ENCODE results near the gene ADAMTS16. TPM values are rescaled to one million over a fixed set of nuclear protein-coding genes. Genes with fewer than 3 reads are reported as not detected.

ADAMTS16 gene
- total and polyA plus RNA-seq, 11 donors: 0.05 to 4.7 (median 0.16) TPM; not detected in 8

DNA sequence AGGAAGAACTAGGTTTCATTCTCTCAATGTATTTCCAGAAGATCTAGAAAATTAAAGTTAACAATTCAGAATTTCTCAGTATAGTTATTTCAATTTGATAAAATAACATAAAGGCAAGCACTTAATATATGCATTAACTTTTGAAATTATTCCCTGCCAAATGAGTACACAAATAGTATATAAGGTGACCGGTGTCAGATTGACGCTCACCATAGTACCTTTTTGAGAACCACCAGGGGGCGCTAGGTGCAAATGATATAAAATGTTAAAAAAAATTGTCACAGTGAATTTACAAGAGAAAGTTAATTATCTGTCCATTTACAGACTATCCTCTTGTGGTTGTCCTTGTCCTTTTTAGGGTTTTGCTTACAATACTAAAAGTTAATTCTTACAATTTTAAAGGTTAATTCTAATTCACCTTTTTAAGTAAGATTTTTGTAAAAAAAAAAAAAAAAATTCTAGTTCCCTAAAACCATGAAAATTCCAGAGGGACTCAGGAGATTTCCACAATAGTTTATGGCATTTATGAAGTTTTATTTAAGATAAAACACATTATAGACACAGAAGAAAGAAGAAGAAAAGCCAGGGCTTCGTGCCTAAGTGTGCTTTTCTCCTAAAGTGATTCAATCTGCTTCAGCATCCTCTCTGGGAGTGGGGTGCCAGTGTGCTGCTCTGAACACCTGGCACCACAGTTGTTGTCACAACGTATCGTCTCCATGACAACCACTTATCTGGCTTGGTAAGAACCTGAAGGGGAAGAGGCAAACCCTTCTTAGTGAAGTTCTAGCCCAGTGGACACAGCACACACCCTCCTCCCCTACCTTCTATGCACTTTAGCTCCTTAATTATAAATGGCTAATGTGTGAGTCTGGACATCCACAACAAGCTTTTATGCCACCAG, 1.7 kb downstream of the ADAMTS16 start:
- intact Hi-C loops (cut with DNase I): loop anchor here (1.0 to 10.0 kb wide), 9 partner anchors 253 to 277 kb away; no protein-coding TSS in a partner anchor
- DNase-seq: peak in 3 of 5 donors; percentile 48 to 50 (median 50)
- WGBS, 4 donors: 14 to 20% (median 15%) methylated on average over 6 of the region's 6 CpGs
- Histone ChIP-seq H3K36me3 (no peaks in the 10 kb centered on the region), H3K27me3 (peaks cover 15 to 38% (median 26%) of the 10 kb centered on the region in 9 donors), H3K9me3 (no peaks in the 10 kb centered on the region), H3K4me3 (no peak overlapping the region), H3K27ac (no peak overlapping the region), H3K4me1 (peaks cover 3 to 22% (median 8%) of the 10 kb centered on the region in 12 donors)
- TF ChIP-seq POLR2A (IDR thresholded peaks at IDR 0.05): no peak
- TF ChIP-seq, protein P1, sequence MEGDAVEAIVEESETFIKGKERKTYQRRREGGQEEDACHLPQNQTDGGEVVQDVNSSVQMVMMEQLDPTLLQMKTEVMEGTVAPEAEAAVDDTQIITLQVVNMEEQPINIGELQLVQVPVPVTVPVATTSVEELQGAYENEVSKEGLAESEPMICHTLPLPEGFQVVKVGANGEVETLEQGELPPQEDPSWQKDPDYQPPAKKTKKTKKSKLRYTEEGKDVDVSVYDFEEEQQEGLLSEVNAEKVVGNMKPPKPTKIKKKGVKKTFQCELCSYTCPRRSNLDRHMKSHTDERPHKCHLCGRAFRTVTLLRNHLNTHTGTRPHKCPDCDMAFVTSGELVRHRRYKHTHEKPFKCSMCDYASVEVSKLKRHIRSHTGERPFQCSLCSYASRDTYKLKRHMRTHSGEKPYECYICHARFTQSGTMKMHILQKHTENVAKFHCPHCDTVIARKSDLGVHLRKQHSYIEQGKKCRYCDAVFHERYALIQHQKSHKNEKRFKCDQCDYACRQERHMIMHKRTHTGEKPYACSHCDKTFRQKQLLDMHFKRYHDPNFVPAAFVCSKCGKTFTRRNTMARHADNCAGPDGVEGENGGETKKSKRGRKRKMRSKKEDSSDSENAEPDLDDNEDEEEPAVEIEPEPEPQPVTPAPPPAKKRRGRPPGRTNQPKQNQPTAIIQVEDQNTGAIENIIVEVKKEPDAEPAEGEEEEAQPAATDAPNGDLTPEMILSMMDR (IDR thresholded peaks at IDR 0.05): peak; percentile 64 to 94 (median 81)
- peak in 1 of 4 donors; percentile 60 for ATAC-seq

DNA sequence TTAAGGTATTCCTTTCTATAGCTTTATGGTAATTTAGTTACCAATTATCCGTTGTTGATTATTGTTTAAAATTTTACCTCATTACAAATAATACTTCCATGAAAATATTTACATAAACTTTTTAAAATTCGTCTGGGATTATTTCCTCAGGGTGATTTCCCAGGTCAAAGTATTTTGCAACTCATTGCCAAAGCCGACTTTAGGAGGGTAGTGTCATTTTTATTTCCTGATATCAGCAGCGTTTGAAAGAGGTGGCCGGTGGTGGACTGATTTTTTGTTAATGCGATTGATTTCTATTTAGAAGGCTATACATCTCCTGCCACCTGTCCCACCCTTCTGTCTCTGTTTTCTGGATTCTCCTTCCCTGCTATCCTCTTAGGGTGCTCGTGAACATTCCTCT, 4.3 kb downstream of the ADAMTS16 start:
- Histone ChIP-seq H3K4me1 (peaks cover 3 to 20% (median 8%) of the 10 kb centered on the region in 12 donors), H3K27me3 (peaks cover 10 to 31% (median 20%) of the 10 kb centered on the region in 9 donors), H3K9me3 (no peaks in the 10 kb centered on the region), H3K4me3 (no peak overlapping the region), H3K36me3 (no peaks in the 10 kb centered on the region), H3K27ac (no peak overlapping the region)
- ATAC-seq (no peak), DNase-seq (no peak)
- intact Hi-C loops (cut with DNase I): loop anchor here in 6 of 10 donors (5.0 to 10.0 kb wide), 4 partner anchors 253 to 273 kb away; no protein-coding TSS in a partner anchor
- 68 to 75% (median 71%) methylated on average over 7 of the region's 7 CpGs for WGBS, 4 donors
- TF ChIP-seq, protein P1 (IDR thresholded peaks at IDR 0.05): no peak
- no peak for TF ChIP-seq POLR2A (IDR thresholded peaks at IDR 0.05)

GRCh38 chr5:5145651-5146529, 5.8 kb downstream of the ADAMTS16 start:
- WGBS, 4 donors: 84 to 88% (median 87%) methylated on average over 18 of the region's 18 CpGs
- Histone ChIP-seq H3K36me3 (no peaks in the 10 kb centered on the region), H3K27ac (no peak overlapping the region), H3K4me1 (peaks cover 0 to 8% (median 2%) of the 10 kb centered on the region in 12 donors), H3K9me3 (peaks cover 0 to 6% (median 0%) of the 10 kb centered on the region in 12 donors), H3K27me3 (peaks cover 0 to 17% (median 7%) of the 10 kb centered on the region in 9 donors), H3K4me3 (no peak overlapping the region)
- ATAC-seq (no peak), DNase-seq (no peak)
- intact Hi-C loops (cut with DNase I): loop anchor here in 2 of 10 donors (5.0 to 10.0 kb wide), 2 partner anchors 256 to 271 kb away; no protein-coding TSS in a partner anchor
- TF ChIP-seq, protein P1 (IDR thresholded peaks at IDR 0.05): no peak
- no peak for TF ChIP-seq POLR2A (IDR thresholded peaks at IDR 0.05)
